ENCODE data around the gene SLFN12.
"Not testable (repeated sequence)": the region's sequence is repeated elsewhere in the genome, so short reads cannot be mapped to it uniquely, and the experiment has no call there.

Gene SLFN12

DNA sequence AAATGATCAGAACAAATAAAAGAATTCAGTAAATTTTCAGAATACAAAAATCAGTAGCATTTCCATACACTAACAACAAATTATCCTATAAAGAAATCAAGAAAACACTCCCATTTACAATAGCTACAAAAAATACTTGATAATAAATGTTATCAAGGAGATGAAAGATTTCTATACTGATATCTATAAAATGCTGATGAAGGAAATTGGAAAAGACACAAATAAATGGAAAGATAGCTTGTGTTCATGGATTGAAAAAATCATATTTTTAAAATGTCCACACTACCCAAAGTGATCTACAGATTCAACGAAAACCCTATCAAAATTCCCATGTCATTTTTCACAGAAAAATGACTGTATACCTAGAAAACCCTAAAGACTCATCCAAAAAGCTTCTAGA, 18.1 kb downstream of the SLFN12 start:
- no peak for DNase-seq (ENCODE audit: low read depth)

DNA sequence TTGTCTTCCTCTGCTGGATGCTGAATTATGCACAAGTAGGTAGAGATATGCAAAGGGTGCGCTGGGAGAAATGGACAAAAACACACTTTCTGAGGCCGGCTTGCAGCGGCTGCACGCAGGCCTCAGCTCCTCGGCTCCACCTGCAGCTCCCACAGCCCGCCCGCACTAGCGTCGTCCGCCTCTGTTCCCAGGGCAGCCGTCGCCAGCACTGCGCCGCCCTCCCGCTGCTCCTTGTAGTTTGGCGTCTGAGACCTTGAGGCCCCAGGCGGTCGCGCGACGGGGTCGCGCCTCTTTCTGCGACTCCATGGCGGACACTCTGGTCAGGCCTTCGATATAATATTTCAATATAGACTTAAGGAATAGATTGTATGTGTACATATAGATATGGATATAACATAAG, 24.8 kb downstream of the SLFN12 start:
- no peak for DNase-seq (ENCODE audit: low read depth)

- DNase-seq (ENCODE audit: low read depth): no peak
Observed at GRCh38 chr17:35406568-35406967, 25.7 kb downstream of the SLFN12 start.

DNA sequence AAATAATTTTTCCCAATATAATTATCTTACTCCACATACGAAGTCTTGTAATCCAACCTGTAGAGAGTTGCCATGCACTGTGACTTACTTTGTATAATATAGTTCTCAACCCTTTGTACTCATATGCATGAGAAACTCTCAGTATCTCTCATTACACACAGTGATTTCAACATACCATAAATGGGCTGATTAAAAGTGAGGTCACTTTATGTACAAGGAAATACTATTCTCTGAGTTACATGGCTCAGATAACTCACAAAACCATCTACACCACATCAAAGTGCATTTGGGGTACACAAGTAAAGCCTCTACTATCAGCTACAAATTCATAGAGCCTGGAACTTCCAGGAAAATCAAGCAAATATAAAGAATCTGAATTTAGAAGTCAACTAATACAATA, 27.9 kb downstream of the SLFN12 start:
- peak; percentile 15 for DNase-seq (ENCODE audit: low read depth)

- not testable (repeated sequence) for DNase-seq (ENCODE audit: low read depth)
Observed at GRCh38 chr17:35393783-35394182, 38.5 kb downstream of the SLFN12 start.

DNA sequence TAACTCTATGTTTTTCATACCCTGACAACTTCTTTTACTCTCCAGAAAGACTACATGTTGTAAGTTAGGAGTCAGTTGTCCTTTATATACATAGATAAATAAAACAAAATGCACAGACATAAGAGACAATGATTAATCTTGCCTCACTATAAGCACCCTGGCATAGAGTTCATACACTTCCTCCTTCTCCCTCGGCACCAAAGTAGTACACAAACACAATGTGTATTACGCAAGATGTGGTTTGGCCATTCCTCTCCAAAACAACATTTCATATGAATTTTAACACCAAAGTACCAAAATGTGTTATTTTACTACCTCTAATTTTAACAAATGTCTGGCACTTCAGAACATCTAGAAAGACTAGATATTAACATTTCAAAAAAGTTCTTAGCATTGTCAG, 41.6 kb downstream of the SLFN12 start:
- DNase-seq (ENCODE audit: low read depth): peak; percentile 53

- no peak for DNase-seq (ENCODE audit: low read depth)
Observed at GRCh38 chr17:35390156-35390555, 42.1 kb downstream of the SLFN12 start.

GRCh38 chr17:35387496-35387895, 44.8 kb downstream of the SLFN12 start:
- DNase-seq (ENCODE audit: low read depth): no peak

DNA sequence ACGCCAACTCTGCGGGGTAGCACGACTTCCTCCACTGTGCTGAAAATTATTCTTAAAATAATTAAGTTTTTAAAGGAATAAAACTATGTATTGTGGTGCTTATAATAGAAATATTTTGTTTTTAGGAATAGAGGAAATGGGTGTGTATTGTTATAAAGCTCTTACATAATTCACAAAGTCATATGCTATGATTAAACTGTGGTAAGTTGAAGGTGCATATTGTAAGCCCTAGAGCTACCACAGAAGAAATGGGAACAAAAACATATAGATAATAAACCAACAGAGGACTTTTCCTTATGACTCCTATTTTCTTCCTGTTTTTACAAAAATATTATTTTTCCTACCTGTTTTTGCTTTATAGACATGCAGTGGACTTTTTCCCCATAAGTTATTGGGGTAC, 54.6 kb downstream of the SLFN12 start:
- no peak for DNase-seq (ENCODE audit: low read depth)

DNA sequence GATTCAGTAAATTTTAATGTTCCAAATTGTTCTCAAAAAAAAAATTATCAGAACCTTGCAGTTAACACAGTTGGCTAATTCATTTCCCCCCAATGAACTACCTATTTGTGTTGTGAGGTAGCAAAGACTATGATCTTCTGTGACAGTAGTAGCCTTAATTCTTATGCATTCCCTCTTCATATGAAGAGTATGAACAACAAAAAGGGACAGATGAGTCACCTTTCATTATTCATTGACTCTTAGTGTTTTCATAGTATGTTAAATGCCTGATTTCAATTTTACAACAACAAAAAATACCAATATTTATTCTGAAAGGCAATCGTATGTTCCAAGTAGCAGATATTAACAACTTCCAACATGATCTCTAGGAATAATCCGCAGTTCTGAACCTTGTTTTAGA, 55.2 kb downstream of the SLFN12 start:
- no peak for DNase-seq (ENCODE audit: low read depth)

- DNase-seq (ENCODE audit: low read depth): peak; percentile 15
Observed at GRCh38 chr17:35376245-35376644, 56.1 kb downstream of the SLFN12 start.

DNA sequence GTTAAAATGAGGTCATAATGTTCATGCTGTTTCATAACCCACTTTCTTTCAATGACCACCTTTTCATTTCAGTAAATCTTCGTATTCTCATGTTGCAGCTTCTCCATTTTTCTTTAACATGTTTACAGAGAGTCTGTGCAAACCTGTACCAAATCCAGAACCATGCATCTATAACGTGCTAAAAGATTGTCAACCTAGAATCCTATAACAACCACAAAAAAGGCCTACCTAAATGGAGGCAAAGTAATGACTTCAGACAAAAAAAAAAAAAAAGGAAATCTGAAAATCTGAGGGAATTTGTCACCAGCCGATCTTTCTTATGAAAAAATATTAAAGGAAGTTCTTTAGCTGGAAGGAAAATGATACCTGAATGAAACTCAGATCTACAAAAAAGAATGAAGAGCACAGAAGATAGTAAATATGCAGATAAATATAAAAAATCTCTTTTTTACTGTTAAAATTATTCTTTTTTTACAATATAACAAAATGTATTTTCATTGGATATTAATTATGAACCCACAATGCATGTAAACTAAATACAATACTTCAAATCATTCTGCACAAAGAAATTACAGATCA, 57.4 kb downstream of the SLFN12 start:
- DNase-seq (ENCODE audit: low read depth): no peak

DNA sequence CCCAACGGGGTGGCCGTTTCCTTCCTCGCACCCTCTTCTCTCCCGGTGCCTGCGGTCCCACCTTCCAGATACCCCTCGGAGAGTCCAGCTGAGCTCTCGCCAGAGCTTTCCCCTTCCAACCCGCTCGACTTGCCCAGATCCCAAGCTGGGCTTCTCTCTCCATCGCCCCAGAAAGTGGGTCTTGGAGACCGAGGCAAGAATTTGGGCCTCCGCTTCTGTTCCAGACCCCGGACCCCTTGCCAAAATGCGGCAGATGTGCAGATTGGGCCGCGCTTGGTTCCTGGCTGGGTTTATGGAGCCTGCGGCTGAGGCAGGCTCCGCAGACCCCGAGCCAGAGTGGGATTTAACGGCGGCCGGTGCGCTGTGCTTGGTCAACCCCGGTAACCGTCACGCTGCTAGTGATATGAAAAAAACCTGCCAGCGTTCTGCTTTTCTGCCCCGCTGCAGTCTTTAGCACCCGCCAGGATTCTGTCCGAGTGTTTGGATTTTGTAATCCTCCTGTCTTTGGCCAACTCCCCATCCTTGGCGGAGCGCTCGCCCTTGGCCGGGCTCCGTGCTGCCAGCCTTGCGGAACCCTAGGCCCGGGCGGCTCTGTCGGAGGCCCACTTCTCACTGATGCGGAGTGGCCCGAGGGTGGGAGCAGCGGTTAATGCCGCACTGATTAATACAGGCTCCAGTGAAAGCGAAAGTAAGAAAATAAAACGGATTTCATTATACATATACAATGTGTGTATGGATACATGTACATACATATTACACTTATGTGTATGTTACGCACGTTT, 58.1 kb downstream of the SLFN12 start:
- DNase-seq (ENCODE audit: low read depth): peak; percentile 57

GRCh38 chr17:35373534-35373983, 58.7 kb downstream of the SLFN12 start, which contains the start of gene SLFN11:
SLFN11 (minus strand) TSS chr17:35373621; CDS start chr17:35363807, 9,814 bp downstream.
- DNase-seq (ENCODE audit: low read depth): peak; percentile 89

DNA sequence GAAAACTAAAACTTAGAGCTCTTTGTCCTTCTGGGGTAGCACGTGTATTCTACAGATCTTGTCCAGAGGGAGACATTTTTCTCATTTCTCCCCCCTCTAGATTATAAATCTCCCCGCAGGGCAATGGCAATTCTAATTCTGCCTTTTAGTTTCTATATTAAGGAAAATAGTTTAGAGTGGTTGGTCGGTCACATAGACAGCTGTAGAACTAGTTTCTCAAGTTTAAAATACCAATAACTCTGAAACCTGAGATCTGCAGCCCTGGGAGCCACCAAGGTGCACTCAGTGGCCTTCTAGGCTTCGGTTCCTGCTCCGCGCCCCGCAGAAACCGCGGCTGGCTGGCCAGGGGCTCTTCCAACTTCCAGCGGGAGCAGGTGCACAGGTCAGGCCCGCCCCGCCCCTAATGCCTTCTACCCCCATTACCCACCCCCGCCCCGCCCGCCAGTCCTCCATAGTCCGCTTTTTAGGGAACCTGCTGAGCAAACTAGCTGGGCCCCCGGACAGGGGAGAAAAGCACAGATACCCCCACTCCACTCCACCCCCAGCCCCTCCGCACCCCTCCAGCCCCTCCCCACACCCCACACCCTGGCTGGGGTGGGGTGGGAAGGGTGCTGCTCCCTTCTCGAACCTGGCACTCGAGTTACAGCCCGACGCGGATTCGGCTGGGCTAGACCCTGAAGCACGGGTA, 59.3 kb downstream of the SLFN12 start:
- peak; percentile 0 for DNase-seq (ENCODE audit: low read depth)

DNA sequence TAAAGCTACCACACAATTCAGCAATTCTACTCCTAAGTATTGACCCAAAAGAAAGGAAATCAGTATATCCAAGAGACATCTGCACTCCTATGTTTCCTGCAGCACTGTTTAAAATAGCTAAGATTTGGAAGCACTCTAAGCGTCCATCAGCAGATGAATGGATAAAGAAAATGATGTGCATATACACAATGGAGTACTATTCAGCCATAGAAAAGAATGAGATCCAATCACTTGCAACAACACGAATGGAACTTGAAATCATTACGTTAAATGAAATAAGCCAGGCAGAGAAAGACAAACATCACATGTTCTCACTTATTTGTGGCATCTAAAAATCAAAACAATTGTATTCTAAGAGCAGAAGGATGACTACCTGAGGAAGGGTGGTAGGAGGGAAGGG, 60.4 kb downstream of the SLFN12 start:
- no peak for DNase-seq (ENCODE audit: low read depth)

GRCh38 chr17:35368081-35368830, 64.0 kb downstream of the SLFN12 start:
- no peak for DNase-seq (ENCODE audit: low read depth)

DNA sequence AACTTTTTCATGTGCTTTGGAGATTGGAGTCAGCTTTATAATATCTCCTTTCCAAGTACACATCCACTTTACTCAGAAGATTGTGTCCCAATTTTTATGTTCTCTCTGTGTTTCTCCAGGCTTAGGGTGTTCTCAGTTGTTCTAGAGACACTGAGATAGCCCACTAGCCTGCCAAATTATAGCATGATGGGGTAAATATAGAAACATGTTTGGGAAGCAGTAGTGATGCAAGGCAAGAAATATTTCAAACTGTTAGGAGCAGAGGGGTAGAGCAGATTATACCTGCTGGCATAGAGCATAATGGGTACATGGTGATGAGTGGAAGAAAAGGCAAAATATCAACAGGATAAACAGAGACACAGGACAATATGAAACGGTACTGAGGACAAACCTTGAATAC, 71.3 kb downstream of the SLFN12 start:
- no peak for DNase-seq (ENCODE audit: low read depth)
